ENCODE measurements around the gene TOR2A.

DNA sequence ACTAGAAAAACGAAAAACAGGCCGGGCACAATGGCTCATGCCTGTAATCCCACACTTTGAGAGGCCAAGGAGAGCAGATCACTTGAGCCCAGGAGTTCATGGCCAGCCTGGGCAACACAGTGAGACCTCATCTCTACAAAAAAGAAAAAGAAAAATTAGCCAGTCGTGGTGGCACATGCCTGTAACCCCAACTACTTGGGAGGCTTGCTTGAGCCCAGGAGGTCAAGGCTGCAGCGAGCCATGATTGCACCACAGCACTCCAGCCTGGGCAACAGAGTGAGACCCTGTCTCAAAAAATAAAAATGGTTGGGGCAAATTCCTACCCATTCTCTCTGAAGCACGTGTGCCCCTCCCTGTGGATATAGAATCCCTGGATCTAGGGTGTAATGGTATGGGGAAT lies 36.7 kb downstream of the TOR2A start:
- no peak for TF ChIP-seq EZH2 (IDR thresholded peaks at IDR 0.05)
- TF ChIP-seq, protein P1, sequence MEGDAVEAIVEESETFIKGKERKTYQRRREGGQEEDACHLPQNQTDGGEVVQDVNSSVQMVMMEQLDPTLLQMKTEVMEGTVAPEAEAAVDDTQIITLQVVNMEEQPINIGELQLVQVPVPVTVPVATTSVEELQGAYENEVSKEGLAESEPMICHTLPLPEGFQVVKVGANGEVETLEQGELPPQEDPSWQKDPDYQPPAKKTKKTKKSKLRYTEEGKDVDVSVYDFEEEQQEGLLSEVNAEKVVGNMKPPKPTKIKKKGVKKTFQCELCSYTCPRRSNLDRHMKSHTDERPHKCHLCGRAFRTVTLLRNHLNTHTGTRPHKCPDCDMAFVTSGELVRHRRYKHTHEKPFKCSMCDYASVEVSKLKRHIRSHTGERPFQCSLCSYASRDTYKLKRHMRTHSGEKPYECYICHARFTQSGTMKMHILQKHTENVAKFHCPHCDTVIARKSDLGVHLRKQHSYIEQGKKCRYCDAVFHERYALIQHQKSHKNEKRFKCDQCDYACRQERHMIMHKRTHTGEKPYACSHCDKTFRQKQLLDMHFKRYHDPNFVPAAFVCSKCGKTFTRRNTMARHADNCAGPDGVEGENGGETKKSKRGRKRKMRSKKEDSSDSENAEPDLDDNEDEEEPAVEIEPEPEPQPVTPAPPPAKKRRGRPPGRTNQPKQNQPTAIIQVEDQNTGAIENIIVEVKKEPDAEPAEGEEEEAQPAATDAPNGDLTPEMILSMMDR (IDR thresholded peaks at IDR 0.05), result no peak

Data from neural progenitor cell (in vitro differentiated cells).